ENCODE data around the gene TMA7.

GRCh38 chr3:48406443-48407431 lies 33.3 kb upstream of the TMA7 start:
- no peak for TF ChIP-seq EZH2 (optimal IDR thresholded peaks at IDR 0.05; ENCODE audit: low read depth, low read length)
- TF ChIP-seq CTCF (IDR thresholded peaks at IDR 0.05; ENCODE audit: low read length) = no peak
- no peak for TF ChIP-seq EZH2phosphoT487 (IDR thresholded peaks at IDR 0.05; ENCODE audit: low read length)
